B cell (primary cell): ENCODE data around the gene ARHGEF6. TPM values are rescaled to one million over a fixed set of nuclear protein-coding genes. Genes with fewer than 3 reads are reported as not detected.

Source experiments
- ATAC-seq: fragments of 200-7000 bp; cut with Tn5 transposase; one replicate; pipeline ENCODE4 v1.10.0; 2021; ENCODE audit warnings: low read depth, mild to moderate bottlenecking, moderate number of reproducible peaks, moderate library complexity
- CTCF ChIA-PET: fragments of 350-600 bp; sonication (Branson Sonifier 250); formaldehyde crosslinking; loops from one replicate; lab custom pipeline; 2021; ENCODE audit warnings: antibody characterized with exemption, inconsistent platforms; lab: Charles Lee
- POLR2A ChIA-PET: fragments of 350-600 bp; sonication (Branson Sonifier 250); formaldehyde crosslinking; loops from one replicate; lab custom pipeline; 2021; ENCODE audit warnings: antibody characterized with exemption; lab: Charles Lee
- DNase-seq: peaks from one replicate; pipeline ENCODE4 v3.0.0; 2013
- H2AFZ ChIP-seq: 2 replicates; pipeline ENCODE4 v1.6.1; 2012; ENCODE audit warnings: mild to moderate bottlenecking, low read depth, low read length; ENCODE audit not compliant: insufficient read depth, poor library complexity, severe bottlenecking
- H3K27ac ChIP-seq, 2 donors: 1 replicate in 1 of 2; 2 replicates in 1 of 2; pipeline ENCODE4 v1.5.1; 2012 to 2013; ENCODE audit warnings: low read length in 2 of 2, mild to moderate bottlenecking in 2 of 2, moderate library complexity in 1 of 2
- H3K27me3 ChIP-seq, 4 experiments: fragments of 200-600 bp in 1 of 4; sonication (generic) in 1 of 4; replicated peaks in 1 of 4; 1 replicate in 2 of 4; 2 replicates in 2 of 4; pipeline versions ENCODE4 v1.6.1 to v1.7.0; 2013 to 2016; ENCODE audit warnings: low read length in 3 of 4, mild to moderate bottlenecking in 2 of 4, mixed read lengths in 1 of 4, moderate library complexity in 1 of 4; ENCODE audit not compliant: insufficient read depth in 4 of 4, control insufficient read depth in 3 of 4; ENCODE audit errors: control extremely low read depth in 1 of 4
- H3K36me3 ChIP-seq, 2 experiments: replicated peaks in 1 of 2; 1 replicate in 1 of 2; 2 replicates in 1 of 2; pipeline versions ENCODE4 v1.6.1 to v1.7.1; 2013; ENCODE audit warnings: low read length in 1 of 2; ENCODE audit not compliant: insufficient read depth in 2 of 2, control insufficient read depth in 1 of 2; ENCODE audit errors: control extremely low read depth in 1 of 2, extremely low read depth in 1 of 2
- H3K4me1 ChIP-seq, 2 donors: fragments of 200-600 bp in 1 of 2; sonication (generic) in 1 of 2; 1 replicate in 1 of 2; 2 replicates in 1 of 2; pipeline versions ENCODE4 v1.5.1 to v1.6.1; 2013 to 2017; ENCODE audit warnings: low read length in 2 of 2; ENCODE audit not compliant: control insufficient read depth in 2 of 2, insufficient read depth in 2 of 2
- H3K4me2 ChIP-seq: replicated peaks from 2 replicates; pipeline ENCODE3; 2012; ENCODE audit warnings: mild to moderate bottlenecking, low read depth, low read length; ENCODE audit not compliant: poor library complexity, severe bottlenecking
- H3K4me3 ChIP-seq, 5 experiments: fragments of 200-600 bp in 1 of 5; sonication (generic) in 1 of 5; 1 replicate in 3 of 5; 2 replicates in 2 of 5; pipeline versions ENCODE4 v1.5.1 to v1.7.0; 2011 to 2016; ENCODE audit warnings: low read length in 4 of 5, mild to moderate bottlenecking in 4 of 5, low read depth in 2 of 5, control low read depth in 1 of 5, moderate library complexity in 1 of 5; ENCODE audit not compliant: insufficient read depth in 1 of 5; ENCODE audit errors: control extremely low read depth in 1 of 5, extremely low read depth in 1 of 5
- H3K79me2 ChIP-seq: fragments of 200-600 bp; sonication (generic); one replicate; pipeline ENCODE4 v1.6.0; 2016; ENCODE audit warnings: low read length; ENCODE audit not compliant: control insufficient read depth, insufficient read depth
- H3K9ac ChIP-seq: fragments of 200-600 bp; sonication (generic); 2 replicates; pipeline ENCODE4 v1.6.1; 2017; ENCODE audit warnings: mild to moderate bottlenecking, low read length, moderate library complexity
- H3K9me3 ChIP-seq, 3 donors: one replicate each; pipeline versions ENCODE4 v1.6.1 to v1.7.1; 2013; ENCODE audit warnings: low read length in 2 of 3; ENCODE audit not compliant: control insufficient read depth in 2 of 3, insufficient read depth in 1 of 3; ENCODE audit errors: control extremely low read depth in 1 of 3
- H4K20me1 ChIP-seq: 2 replicates; pipeline ENCODE4 v1.6.0; 2012; ENCODE audit warnings: mild to moderate bottlenecking, low read length; ENCODE audit not compliant: insufficient read depth, control insufficient read depth, poor library complexity, severe bottlenecking
- H3K27ac Mint-ChIP-seq: one replicate; pipeline ENCODE4 v1.8.0; 2021; ENCODE audit warnings: mixed read lengths
- H3K27me3 Mint-ChIP-seq: one replicate; pipeline ENCODE4 v1.8.0; 2021; ENCODE audit warnings: mixed read lengths
- H3K4me1 Mint-ChIP-seq: one replicate; pipeline ENCODE4 v1.8.0; 2021; ENCODE audit warnings: mixed read lengths
- H3K4me3 Mint-ChIP-seq: one replicate; pipeline ENCODE4 v1.8.0; 2021; ENCODE audit warnings: mixed read lengths
- H3K9me3 Mint-ChIP-seq: one replicate; pipeline ENCODE4 v1.8.0; 2022; ENCODE audit warnings: mixed read lengths; ENCODE audit not compliant: insufficient read depth
- CTCF ChIP-seq: fragments of 200-600 bp; IDR thresholded peaks from one replicate; pipeline ENCODE4 v1.8.0; 2022; ENCODE audit warnings: antibody characterized with exemption, mild to moderate bottlenecking
- EZH2 ChIP-seq: IDR thresholded peaks from 2 replicates; pipeline ENCODE4 v1.6.1; 2012; ENCODE audit warnings: borderline replicate concordance, low read depth, mild to moderate bottlenecking, moderate library complexity, low read length; ENCODE audit not compliant: insufficient read depth, poor library complexity, severe bottlenecking
- WGBS: methylation state at CpG from one replicate; pipeline ENCODE4 v1.1.5; 2013; ENCODE audit warnings: missing lambda C conversion rate; ENCODE audit not compliant: insufficient coverage; 5-methylcytosine and 5-hydroxymethylcytosine counted together
- intact Hi-C: fragments of 100-400 bp; cut with micrococcal nuclease; formaldehyde crosslinking; loops from one replicate; pipeline ENCODE4 v1.10.0; 2022
- polyA plus RNA-seq: library from polyadenylated mRNA; depleted of rRNA; stranded (reverse); fragments of >200 nt; gene quantifications from 2 replicates; pipeline ENCODE4 v1.2.3, GENCODE V29; 2012
- total RNA-seq, 2 donors: library from RNA; stranded (reverse); fragments of 120-200 nt in 1 of 2; gene quantifications; 1 replicate in 1 of 2; 2 replicates in 1 of 2; pipeline versions ENCODE4 v1.2.3 to v1.2.4, GENCODE V29; 2013 to 2022

The ARHGEF6 gene
- total and polyA plus RNA-seq, 2 donors (not counting 1 experiment from before 2014, with no cell fraction given) = 29.6 to 43.4 TPM

- intact Hi-C loops = no loop called here
- Histone ChIP-seq H3K27ac (no peak overlapping the region), H3K9me3 (no peaks in the 10 kb centered on the region), H3K4me2 (no peak overlapping the region), H3K9ac (no peak overlapping the region), H3K4me1 (peaks cover 21 to 23% of the 10 kb centered on the region in 2 donors), H3K79me2 (peaks cover 10% of the 10 kb centered on the region), H4K20me1 (no peaks in the 10 kb centered on the region), H3K27me3 (no peaks in the 10 kb centered on the region), H3K4me3 (no peak overlapping the region), H3K36me3 (peaks cover 0 to 8% of the 10 kb centered on the region in 2 experiments), H2AFZ (no peak overlapping the region)
- WGBS = no CpG with 5 or more reads among the region's 5 CpGs
- ChIA-PET POLR2A (no interaction called here), CTCF (no interaction called here)
- no peaks in the 10 kb centered on the region for H3K9me3 Mint-ChIP-seq
- peaks cover 29% of the 10 kb centered on the region for H3K4me1 Mint-ChIP-seq
- DNase-seq (no peak), ATAC-seq (no peak)
- H3K27me3 Mint-ChIP-seq = no peaks in the 10 kb centered on the region
- TF ChIP-seq CTCF (no peak), EZH2 (no peak)
- H3K4me3 Mint-ChIP-seq = no peak overlapping the region
- H3K27ac Mint-ChIP-seq = peak overlapping the region; percentile 27
These were observed 49.4 kb downstream of the ARHGEF6 start for GRCh38 chrX:136731207-136731782.

DNA sequence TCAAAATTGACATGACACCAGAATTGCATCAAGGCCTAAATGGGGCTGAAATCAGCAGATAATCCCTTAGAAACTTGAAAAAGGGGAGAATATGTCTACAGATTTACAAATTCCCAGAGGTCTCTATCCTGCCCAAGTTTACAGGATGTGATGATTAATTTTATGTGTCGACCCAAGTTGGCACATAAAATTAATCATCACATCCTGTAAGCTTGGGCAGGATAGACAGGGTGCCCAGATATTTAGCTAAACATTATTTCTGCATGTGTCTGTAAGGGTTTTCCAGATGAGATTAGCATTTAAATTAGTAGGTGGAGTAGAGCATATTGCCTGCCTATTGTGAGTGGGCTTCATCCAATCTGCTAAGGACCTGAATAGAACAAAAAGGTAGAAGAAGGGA lies 52.3 kb downstream of the ARHGEF6 start:
- no peak overlapping the region for H3K27ac Mint-ChIP-seq
- H3K27ac ChIP-seq = no peak overlapping the region
- no peak overlapping the region for H3K4me3 ChIP-seq
- peaks cover 14% of the 10 kb centered on the region in 2 donors for H3K4me1 ChIP-seq
- H3K27me3 Mint-ChIP-seq = no peaks in the 10 kb centered on the region
- ATAC-seq (no peak), DNase-seq (no peak)
- ChIA-PET CTCF (interaction anchor here (1.0 to 1.3 kb wide), 3 partner anchors 18 to 197 kb away, joined by 3 to 5 read pairs (median 4); no protein-coding TSS in a partner anchor), POLR2A (no interaction called here)
- H3K9me3 Mint-ChIP-seq = no peaks in the 10 kb centered on the region
- no peak for TF ChIP-seq CTCF
- TF ChIP-seq EZH2 = no peak
- H3K4me3 Mint-ChIP-seq = no peak overlapping the region
- peaks cover 0 to 10% of the 10 kb centered on the region in 2 experiments for H3K36me3 ChIP-seq
- peaks cover 15% of the 10 kb centered on the region for H3K4me1 Mint-ChIP-seq
- H3K4me2 ChIP-seq = no peak overlapping the region
- H3K79me2 ChIP-seq = no peaks in the 10 kb centered on the region
- H3K9ac ChIP-seq = no peak overlapping the region
- no CpG with 5 or more reads among the region's 1 CpG for WGBS
- intact Hi-C loops = loop anchor here (5.0 kb wide), 1 partner anchor 39 kb away; no protein-coding TSS in a partner anchor
- no peaks in the 10 kb centered on the region for H4K20me1 ChIP-seq
- H3K9me3 ChIP-seq = no peaks in the 10 kb centered on the region
- no peak overlapping the region for H2AFZ ChIP-seq
- no peaks in the 10 kb centered on the region for H3K27me3 ChIP-seq
